GM12878 (cell line): ENCODE measurements around the gene RTN4R.

Experiments used
- FOS ChIP-seq: IDR thresholded peaks from 3 replicates; pipeline ENCODE4 v1.6.1; 2011; ENCODE audit warnings: borderline replicate concordance; ENCODE audit not compliant: insufficient read length; ENCODE audit errors: extremely low read depth
- SMC3 ChIP-seq: IDR thresholded peaks from 2 replicates; pipeline ENCODE4 v1.6.1; 2011; ENCODE audit warnings: low read length, improper control_type of control experiment, borderline replicate concordance
- TF ChIP-seq, protein P1 (sequence below): IDR thresholded peaks from 2 replicates; pipeline ENCODE4 v1.6.1; 2011; ENCODE audit warnings: low read depth, mild to moderate bottlenecking, low read length, moderate library complexity, borderline replicate concordance; ENCODE audit errors: extremely low read depth
- TF ChIP-seq, protein P2 (sequence below), 3 experiments: IDR thresholded peaks in 2 of 3; conservative IDR thresholded peaks in 1 of 3; 2 replicates each; pipeline ENCODE4 v1.5.1; 2011; ENCODE audit warnings: low read depth in 3 of 3, low read length in 3 of 3, mild to moderate bottlenecking in 3 of 3, control low read depth in 2 of 3, moderate library complexity in 2 of 3, inconsistent platforms in 1 of 3, mixed read lengths in 1 of 3; ENCODE audit not compliant: control insufficient read depth in 2 of 3, insufficient read depth in 1 of 3; ENCODE audit errors: extremely low read depth in 1 of 3

- TF ChIP-seq SMC3 (no peak), FOS (no peak)
- TF ChIP-seq, protein P1, sequence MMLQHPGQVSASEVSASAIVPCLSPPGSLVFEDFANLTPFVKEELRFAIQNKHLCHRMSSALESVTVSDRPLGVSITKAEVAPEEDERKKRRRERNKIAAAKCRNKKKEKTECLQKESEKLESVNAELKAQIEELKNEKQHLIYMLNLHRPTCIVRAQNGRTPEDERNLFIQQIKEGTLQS = no peak
- TF ChIP-seq, protein P2, sequence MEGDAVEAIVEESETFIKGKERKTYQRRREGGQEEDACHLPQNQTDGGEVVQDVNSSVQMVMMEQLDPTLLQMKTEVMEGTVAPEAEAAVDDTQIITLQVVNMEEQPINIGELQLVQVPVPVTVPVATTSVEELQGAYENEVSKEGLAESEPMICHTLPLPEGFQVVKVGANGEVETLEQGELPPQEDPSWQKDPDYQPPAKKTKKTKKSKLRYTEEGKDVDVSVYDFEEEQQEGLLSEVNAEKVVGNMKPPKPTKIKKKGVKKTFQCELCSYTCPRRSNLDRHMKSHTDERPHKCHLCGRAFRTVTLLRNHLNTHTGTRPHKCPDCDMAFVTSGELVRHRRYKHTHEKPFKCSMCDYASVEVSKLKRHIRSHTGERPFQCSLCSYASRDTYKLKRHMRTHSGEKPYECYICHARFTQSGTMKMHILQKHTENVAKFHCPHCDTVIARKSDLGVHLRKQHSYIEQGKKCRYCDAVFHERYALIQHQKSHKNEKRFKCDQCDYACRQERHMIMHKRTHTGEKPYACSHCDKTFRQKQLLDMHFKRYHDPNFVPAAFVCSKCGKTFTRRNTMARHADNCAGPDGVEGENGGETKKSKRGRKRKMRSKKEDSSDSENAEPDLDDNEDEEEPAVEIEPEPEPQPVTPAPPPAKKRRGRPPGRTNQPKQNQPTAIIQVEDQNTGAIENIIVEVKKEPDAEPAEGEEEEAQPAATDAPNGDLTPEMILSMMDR (IDR thresholded peaks at IDR 0.05 in 2 of 3, conservative IDR thresholded peaks at IDR 0.05 in 1 of 3; ENCODE audit: control insufficient read depth in 2 of 3, extremely low read depth in 1 of 3, insufficient read depth in 1 of 3, low read depth in 3 of 3, low read length in 3 of 3) = no peak
These were observed 35.9 kb downstream of the RTN4R start for GRCh38 chr22:20232237-20232598.
